Measurements from ENCODE around the gene EBI3. TPM values are rescaled to one million over a fixed set of nuclear protein-coding genes. Genes with fewer than 3 reads are reported as not detected.

EBI3 gene
- total RNA-seq, 1 donor, result not detected

DNA sequence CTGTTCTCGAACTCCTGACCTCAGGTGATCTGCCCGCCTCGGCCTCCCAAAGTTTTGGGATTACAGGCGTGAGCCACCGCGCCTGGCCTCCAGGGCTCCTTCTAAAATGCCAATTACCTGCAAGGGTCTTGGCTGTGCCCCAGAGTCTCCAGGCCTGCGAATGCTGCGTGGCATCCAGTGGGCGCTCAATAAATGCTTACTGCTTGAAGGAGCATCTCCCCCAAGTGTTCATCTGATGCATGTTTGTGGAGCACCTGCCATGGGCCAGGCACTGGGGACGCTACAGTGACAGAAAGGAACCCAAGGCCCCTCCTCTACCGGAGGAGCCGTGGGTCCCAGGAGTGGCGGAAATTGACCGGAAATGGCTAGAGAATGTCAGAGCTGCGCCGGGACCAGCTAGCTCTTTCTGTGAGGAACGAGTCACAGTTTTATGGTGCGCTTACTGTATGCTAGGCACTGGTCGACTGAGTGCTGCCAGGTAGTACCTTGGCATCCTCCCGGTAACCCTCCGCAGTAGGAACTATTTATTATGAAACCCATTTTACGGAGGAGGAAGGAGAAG lies 32.7 kb upstream of the EBI3 start:
- DNase-seq (ENCODE audit: low read depth), result no peak
- TF ChIP-seq, protein P1, sequence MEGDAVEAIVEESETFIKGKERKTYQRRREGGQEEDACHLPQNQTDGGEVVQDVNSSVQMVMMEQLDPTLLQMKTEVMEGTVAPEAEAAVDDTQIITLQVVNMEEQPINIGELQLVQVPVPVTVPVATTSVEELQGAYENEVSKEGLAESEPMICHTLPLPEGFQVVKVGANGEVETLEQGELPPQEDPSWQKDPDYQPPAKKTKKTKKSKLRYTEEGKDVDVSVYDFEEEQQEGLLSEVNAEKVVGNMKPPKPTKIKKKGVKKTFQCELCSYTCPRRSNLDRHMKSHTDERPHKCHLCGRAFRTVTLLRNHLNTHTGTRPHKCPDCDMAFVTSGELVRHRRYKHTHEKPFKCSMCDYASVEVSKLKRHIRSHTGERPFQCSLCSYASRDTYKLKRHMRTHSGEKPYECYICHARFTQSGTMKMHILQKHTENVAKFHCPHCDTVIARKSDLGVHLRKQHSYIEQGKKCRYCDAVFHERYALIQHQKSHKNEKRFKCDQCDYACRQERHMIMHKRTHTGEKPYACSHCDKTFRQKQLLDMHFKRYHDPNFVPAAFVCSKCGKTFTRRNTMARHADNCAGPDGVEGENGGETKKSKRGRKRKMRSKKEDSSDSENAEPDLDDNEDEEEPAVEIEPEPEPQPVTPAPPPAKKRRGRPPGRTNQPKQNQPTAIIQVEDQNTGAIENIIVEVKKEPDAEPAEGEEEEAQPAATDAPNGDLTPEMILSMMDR (IDR thresholded peaks at IDR 0.05; ENCODE audit: insufficient read depth, low read length), result no peak

DNA sequence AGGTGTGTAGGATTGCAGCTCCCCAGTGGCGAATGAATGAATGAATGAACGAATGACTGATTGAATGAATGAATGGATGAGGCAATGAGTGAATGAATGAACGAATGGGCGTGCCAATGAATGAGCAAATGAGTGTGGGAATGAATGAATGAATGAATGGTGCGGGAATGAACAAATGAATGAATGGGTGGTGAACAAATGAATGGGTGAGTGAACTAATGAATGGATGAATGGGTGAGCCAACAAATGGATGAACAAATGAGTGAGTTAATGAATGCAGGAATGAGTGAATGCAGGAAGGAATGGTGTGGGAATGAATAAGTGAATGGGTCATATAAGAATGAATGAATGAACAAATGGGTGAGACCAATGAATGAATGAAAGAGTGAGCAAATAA lies 32.1 kb upstream of the EBI3 start:
- TF ChIP-seq, protein P1 (IDR thresholded peaks at IDR 0.05; ENCODE audit: insufficient read depth, low read length), result no peak
- H3K4me3 ChIP-seq (ENCODE audit: low read depth, low read length), result no peak overlapping the region
- DNase-seq (ENCODE audit: low read depth), result no peak

More for the DNA sequence above, 32.7 kb upstream of the EBI3 start:
- H3K4me3 ChIP-seq (ENCODE audit: low read depth, low read length), result no peak overlapping the region

DNA sequence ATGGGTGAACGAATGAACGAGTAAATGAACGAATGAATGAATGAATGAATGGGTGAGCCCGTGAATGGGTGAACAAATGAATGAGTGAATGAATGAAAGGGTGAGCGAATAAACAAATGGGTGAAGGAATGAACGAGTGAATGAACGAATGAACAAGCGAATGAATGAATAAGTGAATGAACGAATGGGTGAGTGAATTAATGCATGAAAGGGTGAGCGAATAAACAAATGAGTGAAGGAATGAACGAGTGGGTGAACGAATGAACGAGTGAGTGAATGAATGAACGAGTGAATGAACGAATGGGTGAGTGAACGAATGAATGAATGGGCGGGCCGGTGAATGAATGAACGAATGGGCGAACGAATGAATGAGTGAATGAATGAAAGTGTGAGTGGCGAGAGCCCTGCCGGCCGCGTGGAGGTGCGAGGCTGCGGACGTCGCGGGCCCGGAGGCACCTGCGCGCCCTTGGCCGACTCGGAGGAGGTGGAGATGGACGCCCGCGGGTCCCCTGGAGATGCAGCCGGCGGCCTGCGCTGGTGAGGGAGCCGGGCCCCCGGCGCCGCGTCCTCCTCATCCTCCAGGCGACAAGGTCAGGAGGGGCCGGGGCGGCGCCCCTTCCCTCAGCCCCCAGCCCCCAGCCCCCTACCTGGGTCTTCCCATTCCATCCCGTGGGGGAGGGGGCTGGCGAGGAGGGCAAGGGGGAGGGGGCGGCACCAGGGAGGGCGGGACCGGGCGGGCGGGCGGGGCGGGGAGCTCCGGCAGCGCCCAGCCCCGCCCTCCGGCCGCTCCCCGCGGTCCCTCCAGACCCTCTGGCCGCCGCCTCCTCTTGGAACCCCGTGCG lies 31.5 kb upstream of the EBI3 start:
- H3K4me3 ChIP-seq (ENCODE audit: low read depth, low read length), result no peak overlapping the region
- no peak for DNase-seq (ENCODE audit: low read depth)
- TF ChIP-seq, protein P1 (IDR thresholded peaks at IDR 0.05; ENCODE audit: insufficient read depth, low read length), result no peak

DNA sequence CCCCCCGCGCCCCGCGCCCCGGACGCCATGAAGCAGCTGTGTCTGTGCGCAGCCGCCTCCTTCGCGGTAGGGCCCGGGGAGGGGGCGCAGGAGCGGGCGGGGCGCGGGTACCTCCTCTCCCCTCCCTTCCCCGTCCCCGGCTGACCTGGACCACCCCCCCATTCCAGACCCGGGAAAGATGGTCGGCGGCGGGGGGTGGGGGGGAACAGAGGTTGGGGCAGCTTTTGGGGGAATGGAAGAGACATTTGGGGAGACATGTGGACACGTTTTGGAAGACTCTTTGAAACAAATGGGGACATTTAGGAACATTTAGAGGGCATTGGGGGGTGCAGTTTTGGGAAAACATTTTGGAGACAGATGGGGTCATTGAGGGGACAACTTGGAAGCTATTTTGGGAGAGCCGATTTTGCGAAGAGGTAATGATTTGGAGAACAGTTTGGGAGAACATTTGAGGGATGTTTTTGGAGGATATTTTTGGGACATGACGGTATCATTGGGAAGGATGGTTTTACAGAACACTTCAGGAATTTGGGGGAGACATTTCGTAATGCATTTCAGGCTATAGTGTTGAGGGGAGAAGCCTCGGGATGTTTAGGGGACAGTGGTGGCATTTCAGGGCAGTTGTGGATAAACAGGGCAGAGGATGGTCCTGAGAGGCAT lies 30.7 kb upstream of the EBI3 start:
- H3K4me3 ChIP-seq (ENCODE audit: low read depth, low read length), result no peak overlapping the region
- TF ChIP-seq, protein P1 (IDR thresholded peaks at IDR 0.05; ENCODE audit: insufficient read depth, low read length), result no peak
- no peak for DNase-seq (ENCODE audit: low read depth)

DNA sequence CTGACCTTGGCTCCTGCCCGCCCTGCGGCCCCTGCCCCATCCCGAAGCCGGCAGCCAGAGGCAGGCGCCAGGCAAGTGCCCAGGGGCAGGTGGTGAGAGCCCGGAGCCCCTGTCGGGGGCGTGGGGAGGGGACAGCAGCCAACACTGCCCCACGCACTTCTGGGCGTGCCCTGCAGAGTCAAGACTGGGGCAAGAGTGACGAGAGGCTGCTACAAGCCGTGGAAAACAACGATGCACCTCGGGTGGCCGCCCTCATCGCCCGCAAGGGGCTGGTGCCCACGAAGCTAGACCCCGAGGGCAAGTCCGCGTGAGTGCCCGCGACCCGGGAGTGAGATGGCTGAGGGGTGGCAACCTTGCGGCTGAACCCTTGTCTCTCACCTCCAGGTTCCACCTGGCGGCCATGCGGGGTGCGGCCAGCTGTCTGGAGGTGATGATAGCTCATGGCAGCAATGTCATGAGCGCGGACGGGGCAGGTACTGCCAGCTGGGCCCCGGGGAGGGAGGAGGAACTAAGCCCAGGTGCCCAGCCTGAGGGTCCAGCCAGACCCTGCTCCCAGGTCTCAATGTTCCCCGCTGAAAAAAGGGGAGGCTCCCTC lies 29.5 kb upstream of the EBI3 start:
- no peak overlapping the region for H3K4me3 ChIP-seq (ENCODE audit: low read depth, low read length)
- TF ChIP-seq, protein P1 (IDR thresholded peaks at IDR 0.05; ENCODE audit: insufficient read depth, low read length), result no peak
- no peak for DNase-seq (ENCODE audit: low read depth)

DNA sequence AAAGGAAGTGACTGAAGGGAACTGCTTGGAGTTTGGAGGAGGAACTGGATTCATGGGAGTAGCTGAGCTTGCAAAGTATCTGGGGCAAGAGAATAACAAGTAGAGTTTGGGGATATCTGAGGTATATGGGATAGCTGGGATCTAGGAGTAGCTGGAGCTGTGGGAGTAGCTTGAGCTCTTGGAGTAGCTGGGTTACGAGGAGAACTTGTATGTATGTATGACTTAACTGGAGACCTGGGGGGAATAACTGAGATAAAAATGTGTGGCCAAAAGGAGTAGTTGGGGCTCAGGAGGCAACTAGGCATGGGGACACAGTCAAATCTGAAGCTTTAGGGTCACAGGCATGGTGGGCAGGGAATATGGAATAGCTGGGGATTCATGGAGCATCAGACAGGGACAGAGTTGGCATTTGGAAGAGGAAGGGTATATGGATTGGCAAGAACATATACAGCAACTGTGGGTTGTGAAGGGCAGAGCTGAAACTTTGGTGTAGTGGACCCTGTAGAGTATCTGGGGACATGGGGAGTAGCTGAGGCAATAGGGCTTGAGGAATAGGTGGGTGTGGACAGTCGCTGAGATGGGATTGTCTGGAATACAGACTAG lies 28.3 kb upstream of the EBI3 start:
- TF ChIP-seq, protein P1 (IDR thresholded peaks at IDR 0.05; ENCODE audit: insufficient read depth, low read length), result no peak
- DNase-seq (ENCODE audit: low read depth), result no peak

More for the DNA sequence above, 28.3 kb upstream of the EBI3 start:
- no peak overlapping the region for H3K4me3 ChIP-seq (ENCODE audit: low read depth, low read length)

Data from fibroblast of the aortic adventitia (primary cell).